Measurements from ENCODE around the gene STS. TPM values are rescaled to one million over a fixed set of nuclear protein-coding genes. Genes with fewer than 3 reads are reported as not detected.

STS gene, protein sequence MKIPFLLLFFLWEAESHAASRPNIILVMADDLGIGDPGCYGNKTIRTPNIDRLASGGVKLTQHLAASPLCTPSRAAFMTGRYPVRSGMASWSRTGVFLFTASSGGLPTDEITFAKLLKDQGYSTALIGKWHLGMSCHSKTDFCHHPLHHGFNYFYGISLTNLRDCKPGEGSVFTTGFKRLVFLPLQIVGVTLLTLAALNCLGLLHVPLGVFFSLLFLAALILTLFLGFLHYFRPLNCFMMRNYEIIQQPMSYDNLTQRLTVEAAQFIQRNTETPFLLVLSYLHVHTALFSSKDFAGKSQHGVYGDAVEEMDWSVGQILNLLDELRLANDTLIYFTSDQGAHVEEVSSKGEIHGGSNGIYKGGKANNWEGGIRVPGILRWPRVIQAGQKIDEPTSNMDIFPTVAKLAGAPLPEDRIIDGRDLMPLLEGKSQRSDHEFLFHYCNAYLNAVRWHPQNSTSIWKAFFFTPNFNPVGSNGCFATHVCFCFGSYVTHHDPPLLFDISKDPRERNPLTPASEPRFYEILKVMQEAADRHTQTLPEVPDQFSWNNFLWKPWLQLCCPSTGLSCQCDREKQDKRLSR
- total RNA-seq, result 1 to 10 TPM; 1.9 to 2.1 TPM
- polyA plus RNA-seq, result 1.7 TPM

DNA sequence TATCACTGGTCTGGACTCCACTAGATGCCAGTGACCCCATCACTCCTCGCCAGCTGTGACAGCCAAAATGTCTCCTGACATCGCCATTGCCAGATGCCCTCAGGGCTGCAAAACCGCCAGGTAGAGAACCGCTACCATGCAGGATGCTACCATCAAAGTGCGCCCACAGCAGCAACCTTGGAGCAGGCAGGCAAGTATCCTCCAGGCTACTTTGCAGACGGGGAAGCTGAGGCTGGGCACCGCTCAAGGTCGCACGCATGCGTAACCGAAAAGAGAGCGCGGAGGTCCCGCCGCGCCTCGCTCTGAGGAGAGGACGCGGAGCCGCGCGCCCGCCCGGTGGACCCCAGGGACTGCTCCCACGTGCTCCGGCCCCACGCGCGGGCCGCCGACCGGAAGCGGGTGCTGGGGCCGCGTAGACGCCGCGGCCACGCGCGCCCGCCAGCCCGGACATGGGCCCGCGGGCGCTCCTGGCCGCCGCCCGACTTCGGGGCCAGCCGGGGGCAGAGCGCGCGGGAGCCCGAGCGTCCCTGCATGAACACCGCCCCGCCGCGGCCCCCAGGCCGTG lies at the start of gene STS:
STS (plus strand) TSS at position 300 of the 565 bp plus-strand sequence. CDS start 105,488 bp downstream, outside the sequence.
- peaks cover 0 to 4% of the 10 kb centered on the region in 2 donors for H3K27me3 Mint-ChIP-seq
- peak within 1 kb of the TSS; percentile 86 to 98 (median 94) for H3K27ac Mint-ChIP-seq
- CTCF ChIA-PET, result no interaction called here
- H3K36me3 Mint-ChIP-seq, result peaks cover 0 to 9% (median 0%) of the 10 kb centered on the region in 3 donors
- H3K4me3 Mint-ChIP-seq, result peak within 1 kb of the TSS; percentile 90 to 99 (median 93)
- Histone ChIP-seq H3K27ac (ENCODE audit: low read depth, low read length) (peak within 1 kb of the TSS; percentile 74), H3K4me1 (ENCODE audit: insufficient read depth, low read length) (no peaks in the 10 kb centered on the region), H3K4me3 (ENCODE audit: low read length) (peak within 1 kb of the TSS; percentile 99), H3K27me3 (ENCODE audit: insufficient read depth, low read length, poor library complexity, severe bottlenecking) (no peaks in the 10 kb centered on the region), H3K9me3 (ENCODE audit: low read length) (no peaks in the 10 kb centered on the region), H3K36me3 (ENCODE audit: insufficient read depth, low read length) (no peaks in the 10 kb centered on the region)
- DNase-seq, result peak in 2 of 5 donors; percentile 31 to 56
- H3K4me1 Mint-ChIP-seq, result peaks cover 20 to 39% (median 35%) of the 10 kb centered on the region in 3 donors
- POLR2A ChIA-PET, result interaction anchor here (0.6 to 1.1 kb wide), 2 partner anchors 8 to 511 kb away, joined by 3 to 6 read pairs; no protein-coding TSS in a partner anchor
- H3K9me3 Mint-ChIP-seq, result peaks cover 0 to 2% (median 0%) of the 10 kb centered on the region in 5 donors

DNA sequence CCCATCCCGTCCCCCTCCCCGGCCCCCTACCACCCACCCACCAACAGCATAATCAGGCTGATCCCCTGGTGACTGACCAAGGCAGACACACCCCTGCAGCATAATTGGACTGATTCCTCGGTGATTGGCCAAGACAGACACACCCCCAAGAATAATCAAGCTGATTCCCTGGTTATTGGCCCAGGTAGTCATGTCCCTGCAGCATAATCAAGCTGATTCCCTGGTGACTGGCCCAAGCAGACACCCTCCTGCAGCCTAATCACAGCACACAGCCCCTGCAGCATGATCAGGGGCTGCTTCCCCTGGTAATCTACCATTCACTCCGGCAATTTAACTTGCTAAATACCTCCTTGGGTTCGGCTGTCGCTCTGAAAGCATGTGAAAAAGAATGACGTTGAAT lies 47.5 kb upstream of the STS start:
- H3K36me3 Mint-ChIP-seq, result peaks cover 26 to 42% (median 32%) of the 10 kb centered on the region in 3 donors
- peaks cover 18 to 21% (median 19%) of the 10 kb centered on the region in 3 donors for H3K4me1 Mint-ChIP-seq
- Histone ChIP-seq H3K4me3 (ENCODE audit: low read length) (no peak overlapping the region), H3K27me3 (ENCODE audit: insufficient read depth, low read length, poor library complexity, severe bottlenecking) (no peaks in the 10 kb centered on the region), H3K36me3 (ENCODE audit: insufficient read depth, low read length) (no peaks in the 10 kb centered on the region), H3K27ac (ENCODE audit: low read depth, low read length) (no peak overlapping the region), H3K4me1 (ENCODE audit: insufficient read depth, low read length) (no peaks in the 10 kb centered on the region), H3K9me3 (ENCODE audit: low read length) (no peaks in the 10 kb centered on the region)
- no peak overlapping the region for H3K27ac Mint-ChIP-seq
- H3K27me3 Mint-ChIP-seq, result no peaks in the 10 kb centered on the region
- no peak for DNase-seq
- no peaks in the 10 kb centered on the region for H3K9me3 Mint-ChIP-seq
- H3K4me3 Mint-ChIP-seq, result no peak overlapping the region
- ChIA-PET CTCF (no interaction called here), POLR2A (no interaction called here)

DNA sequence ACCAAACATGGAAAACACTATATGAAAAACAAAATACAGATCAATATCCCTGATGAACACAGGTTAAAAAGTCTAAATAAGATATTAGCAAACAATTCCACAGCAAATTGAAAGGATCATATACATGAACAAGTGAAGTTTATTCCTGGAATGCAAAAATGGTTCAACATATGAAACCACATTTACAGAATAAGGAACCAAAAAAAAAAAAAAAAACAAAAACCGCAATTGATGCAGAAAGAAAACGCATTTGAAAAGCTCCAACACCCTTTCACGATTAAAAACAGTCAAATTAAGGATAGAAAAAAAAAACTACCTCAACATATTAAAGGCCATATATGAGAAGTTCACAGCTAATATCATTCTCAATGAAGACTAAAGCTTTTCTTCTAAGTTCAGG lies 45.4 kb upstream of the STS start:
- ChIA-PET CTCF (no interaction called here), POLR2A (no interaction called here)
- Mint-ChIP-seq H3K27me3 (no peaks in the 10 kb centered on the region), H3K4me3 (no peak overlapping the region), H3K9me3 (no peaks in the 10 kb centered on the region), H3K4me1 (peaks cover 16 to 24% (median 21%) of the 10 kb centered on the region in 3 donors), H3K36me3 (peaks cover 29 to 43% (median 34%) of the 10 kb centered on the region in 3 donors), H3K27ac (peak overlapping the region in 1 of 8 donors; percentile 42)
- Histone ChIP-seq H3K27me3 (ENCODE audit: insufficient read depth, low read length, poor library complexity, severe bottlenecking) (no peaks in the 10 kb centered on the region), H3K36me3 (ENCODE audit: insufficient read depth, low read length) (no peaks in the 10 kb centered on the region), H3K27ac (ENCODE audit: low read depth, low read length) (no peak overlapping the region), H3K4me1 (ENCODE audit: insufficient read depth, low read length) (no peaks in the 10 kb centered on the region), H3K9me3 (ENCODE audit: low read length) (no peaks in the 10 kb centered on the region), H3K4me3 (ENCODE audit: low read length) (no peak overlapping the region)
- no peak for DNase-seq

DNA sequence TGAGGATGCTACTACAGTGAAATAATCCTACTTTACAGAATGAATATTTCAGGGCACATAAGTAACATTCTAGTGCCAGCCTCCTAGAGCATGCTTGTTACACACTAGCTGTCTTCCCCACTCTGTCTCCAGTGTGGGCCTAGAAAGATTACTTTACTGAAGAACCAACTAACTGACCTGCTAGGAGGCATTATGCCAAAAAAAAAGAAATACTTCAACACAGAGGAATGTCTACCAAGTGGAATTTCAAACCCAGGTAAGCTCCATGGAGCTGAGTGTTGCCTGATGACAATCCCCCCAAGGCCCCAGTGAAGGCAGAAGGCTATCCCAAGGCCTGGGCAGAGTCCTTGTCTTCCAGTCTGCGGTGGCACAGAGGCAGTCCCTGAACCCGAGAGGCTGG lies 40.9 kb upstream of the STS start:
- peaks cover 35 to 54% (median 37%) of the 10 kb centered on the region in 3 donors for H3K4me1 Mint-ChIP-seq
- Histone ChIP-seq H3K27me3 (ENCODE audit: insufficient read depth, low read length, poor library complexity, severe bottlenecking) (no peaks in the 10 kb centered on the region), H3K27ac (ENCODE audit: low read depth, low read length) (no peak overlapping the region), H3K4me3 (ENCODE audit: low read length) (no peak overlapping the region), H3K4me1 (ENCODE audit: insufficient read depth, low read length) (no peaks in the 10 kb centered on the region), H3K9me3 (ENCODE audit: low read length) (no peaks in the 10 kb centered on the region), H3K36me3 (ENCODE audit: insufficient read depth, low read length) (no peaks in the 10 kb centered on the region)
- H3K9me3 Mint-ChIP-seq, result no peaks in the 10 kb centered on the region
- ChIA-PET POLR2A (no interaction called here), CTCF (no interaction called here)
- no peaks in the 10 kb centered on the region for H3K27me3 Mint-ChIP-seq
- peak overlapping the region in 2 of 8 donors; percentile 6 to 52 for H3K27ac Mint-ChIP-seq
- DNase-seq, result no peak
- peaks cover 24 to 35% (median 29%) of the 10 kb centered on the region in 3 donors for H3K36me3 Mint-ChIP-seq
- H3K4me3 Mint-ChIP-seq, result no peak overlapping the region

DNA sequence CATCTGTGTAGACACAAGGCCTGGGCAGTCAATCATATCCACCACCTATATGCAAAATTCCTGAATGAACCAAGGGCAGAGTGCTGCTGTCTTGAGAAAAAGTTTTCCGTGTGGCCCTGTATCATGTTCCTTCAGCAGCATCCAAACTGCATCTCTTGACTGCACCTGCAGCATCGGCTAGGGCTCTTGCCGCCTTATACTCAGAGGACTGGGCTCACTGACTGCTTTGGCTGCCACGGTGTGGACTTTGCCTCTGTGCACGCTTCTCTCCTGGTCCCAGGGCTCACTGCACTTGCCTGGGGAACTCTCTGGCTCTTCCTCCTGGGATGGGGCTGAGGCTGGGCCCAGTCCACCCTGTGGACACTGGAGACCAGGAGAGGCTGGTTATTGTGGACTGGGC lies 39.5 kb upstream of the STS start:
- H3K9me3 Mint-ChIP-seq, result no peaks in the 10 kb centered on the region
- Histone ChIP-seq H3K27ac (ENCODE audit: low read depth, low read length) (no peak overlapping the region), H3K4me3 (ENCODE audit: low read length) (no peak overlapping the region), H3K4me1 (ENCODE audit: insufficient read depth, low read length) (no peaks in the 10 kb centered on the region), H3K27me3 (ENCODE audit: insufficient read depth, low read length, poor library complexity, severe bottlenecking) (no peaks in the 10 kb centered on the region), H3K36me3 (ENCODE audit: insufficient read depth, low read length) (no peaks in the 10 kb centered on the region), H3K9me3 (ENCODE audit: low read length) (no peaks in the 10 kb centered on the region)
- POLR2A ChIA-PET, result no interaction called here
- CTCF ChIA-PET, result no interaction called here
- peaks cover 19 to 29% (median 21%) of the 10 kb centered on the region in 3 donors for H3K36me3 Mint-ChIP-seq
- no peak for DNase-seq
- H3K27ac Mint-ChIP-seq, result no peak overlapping the region
- peaks cover 38 to 59% (median 39%) of the 10 kb centered on the region in 3 donors for H3K4me1 Mint-ChIP-seq
- no peak overlapping the region for H3K4me3 Mint-ChIP-seq
- no peaks in the 10 kb centered on the region for H3K27me3 Mint-ChIP-seq

DNA sequence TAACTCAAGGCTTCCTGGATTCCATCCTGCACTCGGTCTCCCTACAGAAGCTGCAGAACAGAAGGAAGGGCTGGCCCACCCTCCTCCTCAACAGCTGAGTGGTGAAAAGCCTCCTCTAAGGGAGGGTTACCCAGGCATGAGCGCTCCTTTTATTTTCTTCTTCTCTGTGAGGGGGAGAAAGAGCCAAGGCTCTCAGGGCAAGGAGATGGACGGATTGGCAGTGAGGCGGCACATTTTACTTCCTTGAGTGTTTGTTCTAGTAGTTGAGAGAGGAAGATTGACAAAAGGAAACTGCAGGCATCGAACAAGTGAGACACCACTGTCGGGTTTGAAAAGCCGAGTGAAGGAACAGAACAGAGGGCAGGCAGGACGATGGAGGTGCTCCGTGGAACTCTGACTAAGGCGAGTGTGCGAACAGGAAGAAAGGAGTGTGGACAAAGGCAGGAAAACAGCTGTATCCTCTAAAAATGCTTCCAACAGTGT lies 38.4 kb upstream of the STS start:
- Mint-ChIP-seq H3K9me3 (no peaks in the 10 kb centered on the region), H3K4me3 (no peak overlapping the region), H3K27me3 (no peaks in the 10 kb centered on the region), H3K36me3 (peaks cover 8 to 24% (median 13%) of the 10 kb centered on the region in 3 donors), H3K27ac (peak overlapping the region in 2 of 8 donors; percentile 43 to 69), H3K4me1 (peaks cover 38 to 57% (median 42%) of the 10 kb centered on the region in 3 donors)
- no peaks in the 10 kb centered on the region for H3K36me3 ChIP-seq (ENCODE audit: insufficient read depth, low read length)
- H3K27ac ChIP-seq (ENCODE audit: low read depth, low read length), result no peak overlapping the region
- no peak overlapping the region for H3K4me3 ChIP-seq (ENCODE audit: low read length)
- H3K9me3 ChIP-seq (ENCODE audit: low read length), result no peaks in the 10 kb centered on the region
- H3K27me3 ChIP-seq (ENCODE audit: insufficient read depth, low read length, poor library complexity, severe bottlenecking), result no peaks in the 10 kb centered on the region
- no peaks in the 10 kb centered on the region for H3K4me1 ChIP-seq (ENCODE audit: insufficient read depth, low read length)
- no peak for DNase-seq
- ChIA-PET POLR2A (no interaction called here), CTCF (no interaction called here)

DNA sequence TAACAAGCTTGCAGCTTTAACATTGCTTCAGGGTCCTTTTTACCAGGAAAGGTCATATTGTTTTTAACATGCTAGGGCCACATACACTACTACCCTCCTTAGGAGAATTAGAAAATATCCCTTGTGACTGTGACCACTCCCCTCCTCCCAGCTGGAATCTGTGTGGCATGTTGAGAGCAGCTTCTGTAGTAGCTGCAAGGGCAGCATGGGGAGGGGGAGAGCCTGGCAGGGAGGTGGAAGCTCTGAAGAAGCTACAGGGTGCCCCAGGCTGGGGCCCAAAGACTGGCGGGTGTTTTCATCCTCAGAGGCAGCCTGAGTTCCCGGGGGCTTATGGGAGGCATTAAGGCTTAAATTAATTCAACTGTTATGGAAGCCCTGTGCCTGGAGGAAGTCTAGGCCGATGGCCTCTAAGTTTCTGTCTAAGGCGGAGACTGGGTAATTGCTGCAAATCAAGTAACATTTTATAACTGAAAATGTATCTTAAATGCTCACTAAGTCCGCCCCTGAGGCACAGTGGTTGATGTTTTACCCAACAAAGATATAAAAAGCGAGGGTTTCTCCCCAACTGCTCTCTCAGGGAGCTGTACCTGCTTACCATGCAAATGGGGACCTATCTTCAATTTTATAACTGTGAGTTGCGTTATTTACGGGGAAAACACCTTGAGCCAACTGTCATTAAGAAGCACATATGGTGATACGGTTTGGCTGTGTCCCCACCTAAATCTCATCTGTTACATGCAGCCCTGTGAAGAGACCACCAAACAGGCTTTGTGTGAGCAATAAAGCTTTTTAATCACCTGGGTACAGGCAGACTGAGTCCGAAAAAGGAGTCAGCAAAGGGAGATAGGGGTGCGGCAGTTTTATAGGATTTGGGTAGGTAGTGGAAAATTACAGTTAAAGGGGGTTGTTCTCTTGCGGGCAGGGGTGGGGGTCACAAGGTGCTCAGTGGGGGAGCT lies 37.4 kb upstream of the STS start:
- Histone ChIP-seq H3K4me1 (ENCODE audit: insufficient read depth, low read length) (no peaks in the 10 kb centered on the region), H3K9me3 (ENCODE audit: low read length) (no peaks in the 10 kb centered on the region), H3K27ac (ENCODE audit: low read depth, low read length) (no peak overlapping the region), H3K27me3 (ENCODE audit: insufficient read depth, low read length, poor library complexity, severe bottlenecking) (no peaks in the 10 kb centered on the region), H3K36me3 (ENCODE audit: insufficient read depth, low read length) (no peaks in the 10 kb centered on the region), H3K4me3 (ENCODE audit: low read length) (no peak overlapping the region)
- ChIA-PET CTCF (no interaction called here), POLR2A (no interaction called here)
- peak overlapping the region in 1 of 7 donors; percentile 36 for H3K4me3 Mint-ChIP-seq
- DNase-seq, result no peak
- H3K36me3 Mint-ChIP-seq, result peaks cover 4 to 20% (median 8%) of the 10 kb centered on the region in 3 donors
- H3K27me3 Mint-ChIP-seq, result no peaks in the 10 kb centered on the region
- H3K27ac Mint-ChIP-seq, result peak overlapping the region in 7 of 8 donors; percentile 7 to 87 (median 43)
- peaks cover 44 to 66% (median 52%) of the 10 kb centered on the region in 3 donors for H3K4me1 Mint-ChIP-seq
- H3K9me3 Mint-ChIP-seq, result no peaks in the 10 kb centered on the region
